GM12878 (cell line): Measurements from ENCODE around the gene IMMT.

Experiments used
- CTCF ChIP-seq, 3 experiments: IDR thresholded peaks in 2 of 3; conservative IDR thresholded peaks in 1 of 3; 2 replicates each; pipeline ENCODE4 v1.5.1; 2011; ENCODE audit warnings: low read depth in 3 of 3, low read length in 3 of 3, mild to moderate bottlenecking in 3 of 3, control low read depth in 2 of 3, moderate library complexity in 2 of 3, inconsistent platforms in 1 of 3, mixed read lengths in 1 of 3; ENCODE audit not compliant: control insufficient read depth in 2 of 3, insufficient read depth in 1 of 3; ENCODE audit errors: extremely low read depth in 1 of 3
- EP300 ChIP-seq, 2 experiments: fragments of 150-350 bp in 1 of 2; IDR thresholded peaks; 2 replicates each; pipeline ENCODE4 v1.6.1; 2011 to 2012; ENCODE audit warnings: low read depth in 2 of 2, low read length in 2 of 2, borderline replicate concordance in 1 of 2, improper control_type of control experiment in 1 of 2, inconsistent platforms in 1 of 2; ENCODE audit not compliant: control insufficient read depth in 1 of 2
- FOXK2 ChIP-seq: fragments of 450-650 bp; IDR thresholded peaks from 2 replicates; pipeline ENCODE4 v1.6.1; 2017; ENCODE audit warnings: mild to moderate bottlenecking, moderate library complexity
- MAX ChIP-seq: IDR thresholded peaks from 2 replicates; pipeline ENCODE4 v1.6.1; 2012; ENCODE audit warnings: low read depth, low read length, improper control_type of control experiment
- MEF2A ChIP-seq: IDR thresholded peaks from 2 replicates; pipeline ENCODE4 v1.6.1; 2011; ENCODE audit warnings: low read depth, mild to moderate bottlenecking, low read length, moderate library complexity; ENCODE audit not compliant: insufficient read depth
- POLR2A ChIP-seq: IDR thresholded peaks from 2 replicates; pipeline ENCODE4 v1.6.1; 2011; ENCODE audit warnings: low read depth, mild to moderate bottlenecking, low read length
- POLR2AphosphoS5 ChIP-seq: IDR thresholded peaks from 2 replicates; pipeline ENCODE4 v1.6.1; 2011; ENCODE audit warnings: mild to moderate bottlenecking, low read length, inconsistent platforms

GRCh38 chr2:86202702-86203101 lies 7.4 kb upstream of the IMMT start:
- TF ChIP-seq POLR2A (no peak), POLR2AphosphoS5 (no peak), EP300 (IDR thresholded peaks at IDR 0.05; ENCODE audit: borderline replicate concordance in 1 of 2, control insufficient read depth in 1 of 2, low read depth in 2 of 2, low read length in 2 of 2) (no peak), FOXK2 (no peak), CTCF (IDR thresholded peaks at IDR 0.05 in 2 of 3, conservative IDR thresholded peaks at IDR 0.05 in 1 of 3; ENCODE audit: control insufficient read depth in 2 of 3, extremely low read depth in 1 of 3, insufficient read depth in 1 of 3, low read depth in 3 of 3, low read length in 3 of 3) (no peak), MAX (no peak), MEF2A (no peak)
